ENCODE results near the gene TYW5. TPM values are rescaled to one million over a fixed set of nuclear protein-coding genes. Genes with fewer than 3 reads are reported as not detected.
A peak's percentile ranks its signal among the peaks of the same experiment; 100 is the strongest.

The TYW5 gene
- total RNA-seq, 1 experiment from 2014 or later = 13.5 TPM

- peak overlapping the region; percentile 55; the same call in 1 of the 2 replicates for H3K4me3 Mint-ChIP-seq
- ATAC-seq (no peak), DNase-seq (ENCODE audit: low spot score) (no peak)
- H3K27ac Mint-ChIP-seq = no peak overlapping the region
- H3K4me1 Mint-ChIP-seq = peaks cover 28% of the 10 kb centered on the region
- CTCF ChIA-PET = no interaction called here
- H3K9me3 Mint-ChIP-seq = no peaks in the 10 kb centered on the region
- TF ChIP-seq GRHL2 (CRISPR knock-in tag; IDR thresholded peaks at IDR 0.05; ENCODE audit: insufficient replicate concordance, severe bottlenecking) (no peak), NFE2L1 (CRISPR knock-in tag; IDR thresholded peaks at IDR 0.05) (no peak), ZNF281 (CRISPR knock-in tag; IDR thresholded peaks at IDR 0.05) (no peak), JAZF1 (CRISPR knock-in tag; IDR thresholded peaks at IDR 0.05) (no peak), TCF7 (CRISPR knock-in tag; IDR thresholded peaks at IDR 0.05; ENCODE audit: low read depth) (no peak)
- peaks cover 39% of the 10 kb centered on the region for H3K36me3 Mint-ChIP-seq
- H3K27me3 Mint-ChIP-seq (ENCODE audit: low read depth) = no peaks in the 10 kb centered on the region
- POLR2A ChIA-PET = no interaction called here
Measured at GRCh38 chr2:199958014-199958413, 2.7 kb upstream of the TYW5 start.

GRCh38 chr2:199956062-199956380, 730 bp upstream of the TYW5 start:
- ATAC-seq (no peak), DNase-seq (ENCODE audit: low spot score) (no peak)
- no peak for TF ChIP-seq ZNF423 (CRISPR knock-in tag; IDR thresholded peaks at IDR 0.05)
- no peak for TF ChIP-seq CBFB (CRISPR knock-in tag; IDR thresholded peaks at IDR 0.05; ENCODE audit: low read depth)
- TF ChIP-seq ZNF263 (CRISPR knock-in tag; IDR thresholded peaks at IDR 0.05; ENCODE audit: low read depth) = no peak
- TF ChIP-seq MXD4 (CRISPR knock-in tag; IDR thresholded peaks at IDR 0.05; ENCODE audit: borderline replicate concordance) = no peak
- no peak for TF ChIP-seq ZNF281 (CRISPR knock-in tag; IDR thresholded peaks at IDR 0.05)
- no peak for TF ChIP-seq ZBTB43 (CRISPR knock-in tag; IDR thresholded peaks at IDR 0.05)
- 0 out of 2 replicates have a peak, but pooled peaks have one; percentile 5 for TF ChIP-seq ZNF138 (CRISPR knock-in tag; conservative IDR thresholded peaks at IDR 0.05)
- TF ChIP-seq ESRRA (CRISPR knock-in tag; IDR thresholded peaks at IDR 0.05; ENCODE audit: borderline replicate concordance) = no peak
- no peak for TF ChIP-seq MYBL2 (CRISPR knock-in tag; IDR thresholded peaks at IDR 0.05)
- no peak for TF ChIP-seq ZMAT4 (CRISPR knock-in tag; IDR thresholded peaks at IDR 0.05)
- no peak for TF ChIP-seq E2F1 (CRISPR knock-in tag; IDR thresholded peaks at IDR 0.05)
- TF ChIP-seq TP53 (CRISPR knock-in tag; IDR thresholded peaks at IDR 0.05) = 0 out of 2 replicates have a peak, but pooled peaks have one; percentile 4
- TF ChIP-seq NR3C1 (CRISPR knock-in tag; conservative IDR thresholded peaks at IDR 0.05; ENCODE audit: low read depth) = no peak
- no peak for TF ChIP-seq TEAD4 (CRISPR knock-in tag; IDR thresholded peaks at IDR 0.05)
- TF ChIP-seq FOXJ3 (CRISPR knock-in tag; IDR thresholded peaks at IDR 0.05; ENCODE audit: borderline replicate concordance) = no peak
- TF ChIP-seq TCF7 (CRISPR knock-in tag; IDR thresholded peaks at IDR 0.05; ENCODE audit: low read depth) = 0 out of 2 replicates have a peak, but pooled peaks have one; percentile 42
- no peak for TF ChIP-seq NR1H2 (CRISPR knock-in tag; IDR thresholded peaks at IDR 0.05)
- peak; percentile 17; the same call in 1 of the 2 replicates for TF ChIP-seq HMGXB4 (CRISPR knock-in tag; IDR thresholded peaks at IDR 0.05)
- TF ChIP-seq ZNF396 (CRISPR knock-in tag; IDR thresholded peaks at IDR 0.05; ENCODE audit: borderline replicate concordance) = no peak
- no peaks in the 10 kb centered on the region for H3K9me3 Mint-ChIP-seq
- no peaks in the 10 kb centered on the region for H3K27me3 Mint-ChIP-seq (ENCODE audit: low read depth)
- CTCF ChIA-PET = no interaction called here
- peak overlapping the region; percentile 96 for H3K27ac Mint-ChIP-seq
- H3K36me3 Mint-ChIP-seq = peaks cover 26% of the 10 kb centered on the region
- POLR2A ChIA-PET = no interaction called here
- H3K4me1 Mint-ChIP-seq = peaks cover 28% of the 10 kb centered on the region
- peak overlapping the region; percentile 99 for H3K4me3 Mint-ChIP-seq

All from WTC11 (cell line).